ENCODE measurements around the gene TM9SF3.

TM9SF3 gene

GRCh38 chr10:96511044-96511945 lies 75.5 kb downstream of the TM9SF3 start:
- peak; percentile 53 for DNase-seq (ENCODE audit: low spot score)

- no peak for DNase-seq (ENCODE audit: low spot score)
These were observed 77.7 kb downstream of the TM9SF3 start for GRCh38 chr10:96509017-96509641.

GRCh38 chr10:96507044-96507443 lies 79.8 kb downstream of the TM9SF3 start:
- DNase-seq (ENCODE audit: low spot score) = no peak

GRCh38 chr10:96505150-96506136 lies 81.4 kb downstream of the TM9SF3 start:
- DNase-seq (ENCODE audit: low spot score) = no peak

GRCh38 chr10:96502561-96503282 lies 84.1 kb downstream of the TM9SF3 start:
- no peak for DNase-seq (ENCODE audit: low spot score)

GRCh38 chr10:96501985-96502384 lies 84.8 kb downstream of the TM9SF3 start:
- DNase-seq (ENCODE audit: low spot score) = no peak

GRCh38 chr10:96500519-96500918 lies 86.3 kb downstream of the TM9SF3 start:
- no peak for DNase-seq (ENCODE audit: low spot score)

GRCh38 chr10:96500050-96500449 lies 86.8 kb downstream of the TM9SF3 start:
- no peak for DNase-seq (ENCODE audit: low spot score)

GRCh38 chr10:96497391-96497790 lies 89.4 kb downstream of the TM9SF3 start:
- no peak for DNase-seq (ENCODE audit: low spot score)

GRCh38 chr10:96496281-96496925 lies 90.4 kb downstream of the TM9SF3 start:
- no peak for DNase-seq (ENCODE audit: low spot score)

GRCh38 chr10:96495544-96495943 lies 91.3 kb downstream of the TM9SF3 start:
- DNase-seq (ENCODE audit: low spot score) = no peak

GRCh38 chr10:96494694-96495093 lies 92.1 kb downstream of the TM9SF3 start:
- DNase-seq (ENCODE audit: low spot score) = no peak

GRCh38 chr10:96493871-96494525 lies 92.8 kb downstream of the TM9SF3 start:
- DNase-seq (ENCODE audit: low spot score) = no peak

GRCh38 chr10:96493254-96493653 lies 93.6 kb downstream of the TM9SF3 start:
- no peak for DNase-seq (ENCODE audit: low spot score)

GRCh38 chr10:96491303-96491702 lies 95.5 kb downstream of the TM9SF3 start:
- DNase-seq (ENCODE audit: low spot score) = no peak

GRCh38 chr10:96488161-96488935 lies 98.5 kb downstream of the TM9SF3 start:
- DNase-seq (ENCODE audit: low spot score) = no peak

GRCh38 chr10:96482815-96483588 lies 103.8 kb downstream of the TM9SF3 start:
- DNase-seq (ENCODE audit: low spot score) = no peak

GRCh38 chr10:96478355-96478754 lies 108.5 kb downstream of the TM9SF3 start:
- DNase-seq (ENCODE audit: low spot score) = no peak

GRCh38 chr10:96473866-96474265 lies 112.9 kb downstream of the TM9SF3 start:
- DNase-seq (ENCODE audit: low spot score) = no peak

Data from pons (tissue), 1 donor.